H54 (cell line): Measurements from ENCODE around the gene BRS3.

ENCODE experiments used
- DNase-seq: peaks from one replicate; pipeline ENCODE4 v3.0.0; 2011; ENCODE audit warnings: low spot score, mixed read lengths; ENCODE audit not compliant: insufficient read length
- FAIRE-seq: peaks from 3 replicates; lab custom pipeline; 2011; peaks lifted over from hg19 to GRCh38; lab: Jason Lieb, UNC
- POLR2A ChIP-seq: IDR thresholded peaks from 2 replicates; pipeline ENCODE4 v1.6.1; 2011; ENCODE audit warnings: low read depth, mild to moderate bottlenecking, low read length

BRS3 gene

GRCh38 chrX:136468391-136469103 lies 19.2 kb upstream of the BRS3 start:
- no peak for FAIRE-seq
- DNase-seq, result no peak
- TF ChIP-seq POLR2A, result no peak

- no peak for FAIRE-seq
- TF ChIP-seq POLR2A, result no peak
- no peak for DNase-seq
Observed at GRCh38 chrX:136473663-136474062, 14.1 kb upstream of the BRS3 start.

- DNase-seq (no peak), FAIRE-seq (no peak)
- no peak for TF ChIP-seq POLR2A
Observed at GRCh38 chrX:136475236-136475635, 12.5 kb upstream of the BRS3 start.

GRCh38 chrX:136476501-136476900 lies 11.2 kb upstream of the BRS3 start:
- no peak for FAIRE-seq
- DNase-seq, result no peak
- TF ChIP-seq POLR2A, result no peak

- FAIRE-seq (no peak), DNase-seq (no peak)
- no peak for TF ChIP-seq POLR2A
Observed at GRCh38 chrX:136477026-136477425, 10.7 kb upstream of the BRS3 start.

GRCh38 chrX:136480383-136480782 lies 7.4 kb upstream of the BRS3 start:
- TF ChIP-seq POLR2A, result no peak
- FAIRE-seq, result no peak
- DNase-seq, result no peak

- FAIRE-seq, result no peak
- DNase-seq, result no peak
- no peak for TF ChIP-seq POLR2A
Observed at GRCh38 chrX:136488706-136489105, 959 bp downstream of the BRS3 start.

GRCh38 chrX:136491832-136492231 lies 4.1 kb downstream of the BRS3 start:
- no peak for TF ChIP-seq POLR2A
- no peak for FAIRE-seq
- DNase-seq, result no peak

- no peak for FAIRE-seq
- no peak for TF ChIP-seq POLR2A
- no peak for DNase-seq
Observed at GRCh38 chrX:136493011-136493410, 5.3 kb downstream of the BRS3 start.

GRCh38 chrX:136495043-136495442 lies 7.3 kb downstream of the BRS3 start:
- no peak for DNase-seq
- FAIRE-seq, result no peak
- TF ChIP-seq POLR2A, result no peak

- DNase-seq, result no peak
- no peak for FAIRE-seq
- TF ChIP-seq POLR2A, result no peak
Observed at GRCh38 chrX:136496186-136496763, 8.5 kb downstream of the BRS3 start.

GRCh38 chrX:136496764-136497555 lies 9.2 kb downstream of the BRS3 start:
- FAIRE-seq, result peak; percentile 50
- DNase-seq, result peak; percentile 61
- TF ChIP-seq POLR2A, result peak; percentile 15; the same call in 1 of the 2 replicates

GRCh38 chrX:136497556-136498052 lies 9.9 kb downstream of the BRS3 start, which contains the start of gene HTATSF1:
Gene HTATSF1 (plus strand): TSS chrX:136497592. CDS start chrX:136497685, 93 bp downstream.
- DNase-seq, result no peak

GRCh38 chrX:136519069-136519468 lies 31.3 kb downstream of the BRS3 start:
- no peak for DNase-seq
- no peak for TF ChIP-seq POLR2A
- no peak for FAIRE-seq

More at GRCh38 chrX:136497556-136498052, 9.9 kb downstream of the BRS3 start, which contains the start of gene HTATSF1:
- FAIRE-seq, result no peak
- peak; percentile 51; the same call in 1 of the 2 replicates for TF ChIP-seq POLR2A

GRCh38 chrX:136523770-136524169 lies 36.0 kb downstream of the BRS3 start:
- no peak for DNase-seq
- FAIRE-seq, result no peak
- no peak for TF ChIP-seq POLR2A
